Umbilical cord (tissue), 2 donors: Measurements from ENCODE around the gene RDM1. TPM values are rescaled to one million over a fixed set of nuclear protein-coding genes. Genes with fewer than 3 reads are reported as not detected.
"Not testable (repeated sequence)": the region's sequence is repeated elsewhere in the genome, so short reads cannot be mapped to it uniquely, and the experiment has no call there.

ENCODE experiments used
- DNase-seq: peaks from one replicate; pipeline ENCODE4 v3.0.0-alpha.2; 2015; ENCODE audit warnings: low spot score
- total RNA-seq: library from RNA; depleted of rRNA; stranded (reverse); fragments of >200 nt; gene quantifications from one replicate; pipeline ENCODE4 v1.2.3, GENCODE V29; 2014; ENCODE audit warnings: low replicate concordance; ENCODE audit not compliant: insufficient read depth

The RDM1 gene
- total RNA-seq, 1 donor from 2014 or later: not detected

DNA sequence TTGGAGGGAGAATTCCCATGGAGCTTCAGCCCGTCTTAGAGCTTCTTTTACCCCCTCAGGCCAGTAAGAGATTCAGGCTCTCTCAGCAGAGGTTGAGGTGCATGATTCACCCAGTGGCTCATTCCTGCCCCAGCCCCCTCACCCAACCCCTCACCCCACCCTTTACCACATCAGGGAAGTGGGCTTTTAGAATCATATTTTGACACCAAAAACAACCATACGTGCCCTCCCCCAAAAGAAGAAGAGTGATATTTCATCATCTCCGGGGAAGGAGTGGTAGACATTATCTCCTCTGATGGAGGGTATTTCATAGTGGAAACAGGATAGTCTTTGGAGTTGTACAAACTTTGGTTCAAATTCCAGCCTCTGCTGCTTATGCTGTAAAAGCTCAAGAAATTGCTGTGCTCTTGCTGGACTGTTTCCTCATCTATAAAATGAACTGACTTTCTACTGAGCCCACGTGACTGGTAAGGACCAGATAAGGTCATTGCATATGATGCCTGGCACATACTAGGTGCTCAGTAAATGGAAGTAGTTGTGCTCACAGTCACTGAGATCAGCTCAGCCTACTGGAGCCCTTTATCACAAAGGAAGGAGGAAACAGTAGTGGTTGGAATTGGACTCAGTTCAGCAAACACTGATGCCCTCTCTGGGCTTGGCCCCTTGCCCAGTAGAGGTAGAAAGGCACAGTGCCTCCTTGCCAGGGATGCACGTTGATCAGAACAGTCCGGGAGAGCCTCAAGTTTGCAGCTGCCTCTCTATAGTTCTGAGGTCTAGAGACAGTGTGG lies 32.1 kb downstream of the RDM1 start:
- DNase-seq: no peak

DNA sequence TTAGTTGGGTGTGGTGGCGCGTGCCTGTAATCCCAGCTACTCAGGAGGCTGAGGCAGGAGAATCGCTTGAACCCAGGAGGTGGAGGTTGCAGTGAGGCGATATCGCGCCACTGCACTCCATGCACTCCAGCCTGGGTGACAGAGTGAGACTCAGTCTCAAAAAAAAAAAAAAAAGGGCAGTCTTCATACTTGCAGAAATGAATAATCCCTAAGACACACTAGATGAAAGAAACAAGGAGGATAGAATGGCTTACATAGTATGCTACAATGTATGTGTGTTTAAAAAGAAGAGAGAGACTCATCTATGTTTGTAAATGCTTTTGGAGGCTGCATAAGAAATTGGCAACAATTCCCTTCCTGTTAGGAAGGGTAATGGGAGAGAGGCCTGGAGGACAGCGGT lies 32.8 kb downstream of the RDM1 start:
- not testable (repeated sequence) for DNase-seq

DNA sequence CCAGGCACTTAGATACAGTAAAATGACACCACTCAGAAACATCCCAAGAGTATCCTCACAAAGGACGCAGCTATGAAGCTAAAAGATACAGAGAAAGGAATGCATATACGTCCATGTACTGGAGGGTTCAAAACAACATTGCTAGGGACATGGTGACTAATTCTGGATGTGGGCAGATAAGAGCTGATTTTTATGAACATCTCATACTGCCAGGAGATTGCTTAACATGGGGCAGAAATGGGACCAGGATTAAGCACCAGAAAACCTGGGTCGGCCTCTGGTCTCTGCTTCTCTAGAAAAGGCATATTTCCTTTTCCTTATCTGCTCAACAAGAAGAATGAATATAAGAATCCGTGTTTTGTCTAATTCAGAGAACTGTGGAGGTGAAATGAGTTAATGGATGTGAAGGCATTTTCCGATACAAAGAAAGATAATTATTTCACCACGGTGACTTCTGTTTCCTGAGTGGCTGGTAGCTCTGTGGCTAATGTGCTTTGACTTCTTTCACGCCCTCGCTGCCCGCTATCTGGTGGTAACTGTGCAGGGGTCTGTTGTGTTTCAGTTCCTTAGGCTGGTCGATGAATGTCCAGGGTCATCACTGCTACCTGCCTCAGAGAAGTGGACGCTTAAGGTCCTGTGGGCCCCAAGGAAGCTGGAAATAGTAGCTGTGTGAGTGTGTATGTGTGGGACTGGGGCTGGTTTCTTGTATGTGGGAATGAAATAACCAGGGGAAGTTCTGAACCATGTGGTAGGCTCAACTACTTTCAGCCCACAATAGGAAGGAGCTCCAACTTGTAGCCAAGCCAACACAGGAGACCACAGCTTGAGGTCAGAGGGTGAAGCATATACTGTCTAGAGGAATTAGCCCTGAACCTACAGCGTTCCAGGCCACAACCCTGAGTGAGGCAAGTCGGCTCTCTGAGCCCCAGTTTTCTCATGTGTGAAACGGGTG lies 34.7 kb downstream of the RDM1 start:
- no peak for DNase-seq

DNA sequence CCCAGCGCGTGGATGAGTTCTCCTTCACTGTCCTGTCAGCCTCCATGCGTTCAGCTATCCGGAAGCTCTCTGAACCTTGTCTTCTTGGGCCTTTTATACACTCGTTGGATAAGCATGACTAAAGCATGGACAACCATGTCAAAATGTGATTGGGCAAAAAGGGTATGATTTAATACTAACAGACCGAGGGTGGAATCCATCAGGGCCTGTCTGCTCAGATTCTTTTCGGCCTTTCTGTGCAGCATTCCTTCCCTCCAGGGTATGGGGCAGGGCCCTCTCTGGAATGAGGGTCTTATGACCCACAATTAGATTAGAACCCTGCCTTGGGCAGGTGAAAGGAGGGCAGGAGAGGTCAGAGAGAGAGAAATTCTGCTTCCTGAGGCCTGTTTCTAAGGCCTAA lies 36.4 kb downstream of the RDM1 start:
- DNase-seq: no peak

DNA sequence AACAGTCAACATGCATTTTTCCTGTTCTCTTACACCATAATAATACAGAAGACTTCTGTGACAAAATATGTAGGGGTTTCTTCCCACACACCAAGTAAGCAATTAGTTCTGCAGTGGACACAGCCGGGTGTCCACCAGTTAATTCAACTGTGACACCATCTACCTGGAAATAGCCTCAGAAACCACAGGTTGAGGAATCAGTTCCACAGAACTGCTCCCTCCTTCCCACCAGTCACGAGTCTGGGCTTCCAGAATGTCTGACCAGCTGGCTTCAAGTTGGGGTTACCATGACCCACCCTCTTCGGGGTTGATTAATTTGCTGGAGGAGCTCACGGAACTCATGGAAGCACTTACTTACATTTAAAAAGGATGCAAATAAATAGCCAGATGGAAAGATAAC lies 36.8 kb downstream of the RDM1 start:
- DNase-seq: no peak

DNA sequence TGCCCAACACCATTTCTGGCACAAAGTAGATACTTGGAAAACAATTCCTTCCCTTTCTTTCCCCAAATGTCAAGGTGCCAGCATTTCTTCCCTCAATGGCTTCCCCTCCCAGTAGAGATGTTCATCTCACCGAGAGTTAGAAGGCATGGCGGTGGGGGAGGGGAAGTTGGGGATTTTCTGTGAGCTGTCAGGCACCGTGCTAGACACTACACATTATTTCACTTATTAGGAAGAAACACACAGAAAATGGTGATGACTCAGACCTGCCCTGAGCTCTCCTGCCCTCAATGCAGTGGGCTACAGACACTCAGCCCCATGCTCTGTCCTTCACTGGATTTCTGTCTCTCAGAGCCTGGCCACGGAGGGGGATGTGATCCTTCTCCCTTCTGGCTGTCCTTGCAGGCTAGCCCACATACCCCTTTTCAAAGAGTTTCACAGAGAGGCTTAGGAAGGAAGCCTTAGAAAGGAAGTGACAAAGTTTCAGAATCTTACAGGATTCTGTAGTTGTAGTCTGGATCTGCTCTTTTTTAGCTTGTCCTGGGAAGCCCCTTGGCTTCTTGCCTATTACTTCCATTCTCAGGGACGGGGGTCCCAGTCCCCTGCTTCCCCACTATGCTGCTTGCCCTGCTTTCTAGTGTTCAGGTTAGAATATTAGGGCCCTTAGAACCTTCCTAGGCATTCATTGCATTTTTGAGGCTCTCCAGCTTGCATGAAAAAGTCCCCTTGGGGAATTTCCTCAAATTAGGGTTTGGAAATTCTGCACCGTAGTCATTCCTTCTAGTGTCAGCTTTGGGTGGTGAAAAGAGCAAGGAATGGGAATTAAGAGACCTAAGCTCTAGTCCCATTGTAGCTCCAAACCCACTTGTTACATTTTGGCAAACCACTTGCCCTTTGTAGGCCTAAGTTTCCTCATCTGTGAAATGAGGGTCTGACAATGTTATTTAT lies 38.2 kb downstream of the RDM1 start:
- DNase-seq: no peak

DNA sequence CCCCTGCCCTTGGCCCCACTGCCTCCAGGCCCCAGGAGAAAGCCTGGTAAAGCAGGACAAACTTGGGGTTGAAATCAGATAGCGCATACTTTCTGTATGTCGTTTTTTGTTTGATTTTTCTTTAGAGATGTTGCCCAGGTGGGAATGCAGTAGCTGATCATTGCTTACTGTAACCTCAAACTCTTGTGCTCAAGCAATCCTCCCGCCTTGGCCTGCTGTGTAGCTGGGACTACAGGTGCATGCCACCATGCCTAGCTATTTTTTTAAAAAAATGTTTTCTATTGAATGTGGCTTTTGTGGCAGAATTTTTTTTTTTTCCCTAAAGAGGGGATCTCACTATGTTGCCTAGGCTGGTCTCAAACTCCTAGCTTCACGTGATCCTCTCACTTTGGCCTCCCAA lies 39.3 kb downstream of the RDM1 start:
- no peak for DNase-seq

DNA sequence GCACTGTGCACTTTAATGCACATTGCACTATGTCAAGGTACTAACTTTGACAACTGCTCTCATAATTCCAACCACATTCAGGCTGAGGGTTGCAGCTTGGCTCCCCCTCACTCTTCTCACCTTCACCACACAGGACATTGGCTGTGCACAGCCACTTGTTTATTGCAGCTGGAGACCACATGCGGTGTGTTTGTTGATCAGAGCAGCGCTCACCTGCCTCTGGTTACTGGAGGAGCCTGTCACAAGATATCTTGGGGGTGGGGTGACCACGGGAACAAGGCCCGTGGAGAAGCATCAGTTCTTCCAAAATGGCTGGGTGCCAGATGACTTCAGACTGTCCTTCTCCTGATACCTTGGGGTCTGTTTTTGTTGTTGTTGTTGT lies 39.8 kb downstream of the RDM1 start:
- no peak for DNase-seq

DNA sequence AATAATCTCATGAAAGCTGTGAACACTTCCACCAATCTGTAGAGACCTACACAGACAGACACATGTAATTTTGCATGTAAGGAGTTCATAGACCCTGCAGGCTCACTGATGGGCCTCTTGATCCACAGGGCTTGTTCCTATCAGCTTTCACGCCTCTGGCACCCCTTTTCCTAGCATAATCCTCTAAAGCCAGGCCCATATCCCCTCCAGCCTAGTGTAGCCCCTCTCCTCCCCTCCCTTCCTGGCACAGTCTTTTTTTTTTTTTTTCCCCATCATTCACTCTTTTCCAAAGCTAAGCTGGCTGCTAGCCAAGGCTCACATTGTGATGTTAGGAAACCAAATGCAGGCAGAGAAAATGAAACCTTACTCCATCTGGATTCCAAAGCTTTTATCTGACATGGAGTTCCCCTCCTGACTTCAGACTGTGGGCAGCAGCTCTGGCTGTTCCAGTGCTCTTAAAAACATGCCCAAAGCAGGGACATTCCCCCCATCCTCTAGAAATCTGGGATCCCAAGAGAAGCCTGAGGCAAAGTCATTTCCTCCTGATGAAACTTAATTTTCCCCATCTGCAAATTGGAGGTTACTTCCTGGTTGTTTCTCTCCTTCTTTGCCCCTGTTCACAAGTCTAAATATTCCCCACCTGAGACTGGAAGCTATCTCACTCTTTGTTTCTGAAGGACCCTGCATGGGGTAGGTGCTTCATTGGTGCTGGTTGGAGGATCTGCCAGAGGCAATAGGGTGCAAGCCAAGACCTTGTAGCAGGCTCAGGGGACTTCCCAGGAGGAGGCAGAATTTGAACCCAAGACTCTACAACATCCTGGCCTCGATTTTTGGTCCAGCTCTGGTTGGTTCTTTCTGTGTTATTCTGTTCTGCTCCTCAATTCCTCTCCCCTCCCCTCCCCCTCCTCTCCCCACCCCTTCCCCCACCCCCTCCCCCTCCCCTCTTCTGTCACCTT lies 40.5 kb downstream of the RDM1 start:
- peak; percentile 92 for DNase-seq

DNA sequence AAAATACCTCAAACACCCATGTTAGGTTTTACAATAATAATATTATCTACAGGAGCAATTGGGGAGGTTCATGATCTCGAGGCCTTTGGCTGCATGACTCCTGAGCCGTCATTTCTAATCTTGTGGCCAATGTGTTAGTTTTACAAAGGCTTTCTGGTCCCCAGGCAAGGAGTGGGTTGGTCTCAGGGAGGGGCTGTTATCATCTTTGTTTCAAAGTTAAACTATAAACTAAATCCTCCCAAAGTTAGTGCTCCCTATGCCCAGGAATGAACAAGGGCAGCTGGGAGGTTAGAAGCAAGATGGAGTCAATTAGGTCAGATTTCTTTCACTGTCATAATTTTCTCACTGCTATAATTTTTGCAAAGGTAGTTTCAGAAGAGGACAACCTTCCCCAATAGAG lies 41.3 kb downstream of the RDM1 start:
- DNase-seq: no peak

DNA sequence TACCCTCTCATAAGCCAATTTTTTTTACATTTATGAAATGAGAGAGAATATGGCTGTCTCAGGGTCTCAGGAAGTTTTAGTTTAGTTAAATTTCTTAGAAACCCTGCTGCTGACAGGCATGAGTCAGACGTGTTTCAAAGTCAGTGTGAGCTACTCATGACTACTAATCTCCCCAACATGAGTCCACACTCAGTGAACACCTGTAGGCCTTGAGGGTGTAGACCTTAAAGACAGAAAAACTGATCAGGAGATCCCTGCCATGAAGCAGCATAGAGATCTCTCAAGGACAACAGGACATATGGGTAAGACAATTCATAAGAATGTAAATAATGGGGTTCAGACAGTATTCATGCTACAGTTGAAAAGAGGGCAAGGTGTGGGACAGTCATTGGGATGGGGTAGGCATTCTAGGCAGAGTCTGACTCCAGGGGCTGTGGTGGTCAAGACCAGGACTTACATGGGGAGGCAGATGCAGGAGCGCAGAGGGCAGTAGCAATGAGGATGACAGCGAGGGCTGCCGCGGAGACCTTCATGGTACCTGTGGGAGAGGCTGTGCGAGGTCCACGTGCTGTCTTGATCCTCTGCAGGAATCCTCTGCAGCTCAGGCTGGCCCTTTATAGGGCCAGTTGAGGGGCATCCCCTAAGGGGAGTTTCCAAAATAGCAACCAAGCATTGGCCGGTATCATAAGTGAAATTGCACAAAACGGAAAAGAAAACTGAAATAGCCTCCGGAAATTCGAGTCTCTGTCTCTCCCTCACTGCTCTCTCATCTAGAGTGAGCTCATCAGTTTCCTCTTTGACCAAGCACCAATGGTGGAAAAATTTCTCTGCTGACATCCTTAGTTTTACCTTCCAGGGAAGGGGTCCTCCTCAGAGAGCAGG lies 50.6 kb downstream of the RDM1 start, which contains the start of gene CCL5:
TSS of gene CCL5 (minus strand) at position 588 of the 882 bp plus-strand sequence.
- no peak for DNase-seq

DNA sequence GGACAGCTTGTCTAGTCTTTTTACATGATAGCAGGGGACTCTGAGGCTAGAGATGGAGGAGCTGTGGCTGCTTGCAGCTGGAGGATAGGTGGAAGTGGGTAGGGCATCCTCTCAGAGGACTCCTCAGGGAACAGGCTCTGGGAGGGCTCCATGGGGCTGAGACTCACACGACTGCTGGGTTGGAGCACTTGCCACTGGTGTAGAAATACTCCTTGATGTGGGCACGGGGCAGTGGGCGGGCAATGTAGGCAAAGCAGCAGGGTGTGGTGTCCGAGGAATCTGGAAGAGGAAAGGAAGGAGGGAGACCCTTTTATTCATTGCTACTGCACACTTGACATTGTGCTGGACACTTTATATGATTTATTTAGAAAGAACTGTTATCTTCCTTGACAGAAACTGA lies 52.2 kb downstream of the RDM1 start:
- no peak for DNase-seq

DNA sequence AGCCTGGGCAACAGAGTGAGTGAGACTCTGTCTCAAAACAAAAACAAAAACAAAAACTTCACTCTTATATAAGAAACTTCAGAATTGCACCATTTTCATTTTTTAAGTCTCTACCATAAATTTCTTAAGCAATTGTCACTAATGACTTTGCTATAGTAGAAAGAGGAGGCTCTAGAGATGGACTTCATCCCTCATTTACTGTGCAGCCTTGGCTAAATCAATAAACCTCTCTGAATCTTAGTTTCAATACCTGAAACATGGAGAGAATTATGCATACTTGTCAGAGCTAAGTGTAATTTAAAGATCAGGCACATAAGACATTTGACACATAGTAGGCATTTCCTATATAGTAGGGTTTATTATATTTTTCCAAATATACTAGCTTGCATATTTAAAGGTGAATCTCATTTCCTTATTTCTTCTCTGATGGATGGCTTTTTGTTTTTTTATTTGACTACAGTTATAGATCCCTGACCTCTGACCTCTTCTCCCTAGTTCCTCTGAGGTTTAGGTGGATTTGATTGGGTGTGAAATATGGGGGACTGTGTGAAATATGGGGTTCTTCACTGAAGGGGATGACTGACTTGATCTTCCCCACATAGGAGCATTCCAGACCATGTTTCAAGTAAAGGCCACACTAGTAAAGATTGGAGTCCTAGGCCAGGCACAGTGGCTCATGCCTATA lies 53.1 kb downstream of the RDM1 start:
- DNase-seq: no peak

DNA sequence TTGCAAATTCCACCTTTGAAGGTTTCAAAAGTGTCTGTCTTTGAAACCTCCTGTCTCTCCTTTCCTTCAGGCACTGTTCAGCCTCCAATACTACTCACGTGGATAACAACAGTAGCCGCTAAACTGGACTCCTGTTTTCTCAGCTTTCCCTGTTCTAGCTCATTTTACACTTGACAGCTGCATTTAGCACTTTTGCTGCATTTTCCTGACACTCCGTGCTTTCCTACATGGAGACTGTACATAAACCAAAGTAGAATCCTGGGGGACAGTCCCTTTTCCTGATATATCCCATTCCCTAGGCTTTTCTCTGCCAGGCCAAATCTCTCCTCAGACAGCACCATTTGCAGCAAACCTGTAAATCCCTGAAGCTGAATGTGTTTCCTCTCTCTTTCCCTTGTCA lies 54.0 kb downstream of the RDM1 start:
- DNase-seq: no peak

DNA sequence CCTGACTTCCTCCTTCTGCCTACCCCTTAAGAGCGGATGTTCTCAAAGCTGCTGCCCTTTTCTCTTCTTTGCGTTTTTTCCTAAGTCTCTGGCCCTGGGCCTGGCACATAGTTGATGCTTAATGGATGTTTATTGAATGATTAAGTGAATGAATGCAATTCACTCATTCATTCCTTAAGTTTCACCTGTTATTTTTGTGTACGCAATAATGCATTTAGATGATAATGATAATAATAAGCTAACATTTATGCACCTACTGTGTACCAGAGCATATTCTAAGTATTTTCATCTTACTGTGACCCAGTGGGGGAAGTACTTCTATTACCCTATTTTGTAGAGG lies 54.8 kb downstream of the RDM1 start:
- DNase-seq: no peak

DNA sequence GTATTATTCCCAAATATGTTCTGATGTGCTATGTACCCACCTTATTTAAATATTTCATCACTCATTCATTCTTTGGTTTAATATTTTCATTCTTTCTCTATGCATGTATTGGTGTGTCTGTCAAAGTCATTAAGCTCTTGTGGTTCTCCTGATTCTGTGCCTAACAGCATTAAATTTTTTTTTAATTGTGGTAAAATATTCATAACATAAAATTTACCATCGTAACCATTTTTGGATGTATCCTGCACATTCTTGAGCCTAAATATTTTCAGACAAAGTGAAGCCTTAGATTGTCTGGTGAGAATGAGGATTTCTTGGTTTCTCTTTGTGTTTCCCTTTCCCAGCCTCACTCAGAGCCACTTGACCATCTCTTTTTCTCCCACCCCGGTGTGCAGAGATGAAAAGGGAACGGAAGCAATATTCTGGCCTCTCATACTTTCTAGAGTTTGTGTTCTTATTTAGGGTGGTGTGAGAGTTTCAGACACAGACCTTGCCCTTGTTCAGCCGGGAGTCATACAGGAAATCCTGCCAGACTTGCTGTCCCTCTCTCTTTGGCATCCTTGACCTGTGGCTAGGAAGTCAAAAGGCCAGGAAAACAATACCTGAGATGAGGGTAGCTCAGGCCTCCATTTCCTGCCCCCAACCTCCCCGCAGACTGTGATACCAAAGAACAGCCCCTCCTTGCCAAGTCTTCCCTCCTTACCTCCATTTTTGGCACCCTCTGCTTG lies 55.3 kb downstream of the RDM1 start:
- no peak for DNase-seq

DNA sequence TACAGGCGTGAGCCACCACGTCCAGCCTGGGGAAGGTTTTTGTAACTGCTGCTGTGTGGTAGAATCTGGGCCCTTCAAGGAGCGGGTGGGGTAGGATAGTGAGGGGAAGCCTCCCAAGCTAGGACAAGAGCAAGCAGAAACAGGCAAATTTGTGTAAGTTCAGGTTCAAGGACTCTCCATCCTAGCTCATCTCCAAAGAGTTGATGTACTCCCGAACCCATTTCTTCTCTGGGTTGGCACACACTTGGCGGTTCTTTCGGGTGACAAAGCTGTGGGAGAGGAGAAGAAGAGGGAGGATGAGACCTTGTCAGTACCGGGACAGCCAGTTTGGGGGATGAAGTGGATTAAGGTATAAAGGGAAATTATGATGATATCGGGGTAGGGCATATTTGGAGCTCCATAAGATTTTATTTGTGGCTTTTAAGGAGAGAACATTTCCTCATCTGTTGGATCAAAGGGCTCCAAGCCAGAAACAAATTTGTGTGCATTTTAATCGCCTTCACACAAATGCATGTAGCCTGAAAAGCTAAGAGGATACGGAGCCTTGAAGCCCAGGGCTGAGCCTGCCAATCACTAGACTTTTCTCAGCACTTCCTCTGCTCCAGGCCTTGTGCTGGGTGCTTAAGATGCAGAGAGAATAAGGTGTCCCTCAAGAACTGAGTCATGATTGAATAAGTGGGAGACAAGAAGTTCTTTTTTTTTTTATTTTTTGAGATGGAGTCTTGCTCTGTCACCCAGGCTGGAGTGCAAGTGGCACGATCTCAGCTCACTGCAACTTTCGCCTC lies 58.2 kb downstream of the RDM1 start:
- no peak for DNase-seq
